Esophagus squamous epithelium (tissue), 4 donors: ENCODE measurements around the gene DGAT2L6.

ENCODE experiments used
- POLR2A ChIP-seq, 4 donors: fragments of 450-650 bp; IDR thresholded peaks; one replicate each; pipeline ENCODE4 v1.6.1; 2017; ENCODE audit warnings: antibody characterized with exemption in 4 of 4, mild to moderate bottlenecking in 4 of 4, moderate library complexity in 3 of 4
- TF ChIP-seq, protein P1 (sequence below), 6 experiments: fragments of 450-650 bp in 4 of 6; fragments of 200-600 bp in 2 of 6; sonication (generic) in 2 of 6; IDR thresholded peaks; one replicate each; pipeline ENCODE4 v1.5.1; 2016 to 2019; ENCODE audit warnings: antibody characterized with exemption in 6 of 6, mild to moderate bottlenecking in 4 of 6, moderate library complexity in 4 of 6

DNA sequence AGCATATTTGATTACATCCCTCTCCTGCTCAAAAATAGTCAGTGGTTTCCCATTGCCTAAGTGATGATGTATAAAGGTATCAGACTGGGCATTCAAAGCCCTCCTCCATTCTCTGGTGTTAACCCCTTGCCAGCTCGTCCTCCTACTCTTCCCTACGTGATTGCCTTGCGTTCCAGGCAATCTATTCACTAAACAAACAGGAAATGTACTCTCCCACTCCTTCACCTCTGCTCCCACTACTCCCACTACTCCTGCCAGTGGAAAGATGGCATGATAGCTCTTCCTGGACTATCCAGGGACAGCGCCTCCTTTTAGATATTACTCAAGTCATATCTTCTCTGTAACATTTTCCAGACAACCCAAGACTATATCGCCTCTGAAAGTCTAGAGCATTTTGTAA, 5.8 kb downstream of the DGAT2L6 start:
- TF ChIP-seq, protein P1, sequence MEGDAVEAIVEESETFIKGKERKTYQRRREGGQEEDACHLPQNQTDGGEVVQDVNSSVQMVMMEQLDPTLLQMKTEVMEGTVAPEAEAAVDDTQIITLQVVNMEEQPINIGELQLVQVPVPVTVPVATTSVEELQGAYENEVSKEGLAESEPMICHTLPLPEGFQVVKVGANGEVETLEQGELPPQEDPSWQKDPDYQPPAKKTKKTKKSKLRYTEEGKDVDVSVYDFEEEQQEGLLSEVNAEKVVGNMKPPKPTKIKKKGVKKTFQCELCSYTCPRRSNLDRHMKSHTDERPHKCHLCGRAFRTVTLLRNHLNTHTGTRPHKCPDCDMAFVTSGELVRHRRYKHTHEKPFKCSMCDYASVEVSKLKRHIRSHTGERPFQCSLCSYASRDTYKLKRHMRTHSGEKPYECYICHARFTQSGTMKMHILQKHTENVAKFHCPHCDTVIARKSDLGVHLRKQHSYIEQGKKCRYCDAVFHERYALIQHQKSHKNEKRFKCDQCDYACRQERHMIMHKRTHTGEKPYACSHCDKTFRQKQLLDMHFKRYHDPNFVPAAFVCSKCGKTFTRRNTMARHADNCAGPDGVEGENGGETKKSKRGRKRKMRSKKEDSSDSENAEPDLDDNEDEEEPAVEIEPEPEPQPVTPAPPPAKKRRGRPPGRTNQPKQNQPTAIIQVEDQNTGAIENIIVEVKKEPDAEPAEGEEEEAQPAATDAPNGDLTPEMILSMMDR (IDR thresholded peaks at IDR 0.05) = no peak
- no peak for TF ChIP-seq POLR2A (IDR thresholded peaks at IDR 0.05)
